Stomach smooth muscle (tissue), 2 donors: ENCODE data around the gene SMYD3.

Experiments used
- H3K27ac ChIP-seq: one replicate; pipeline ENCODE4 v1.7.0; 2013; ENCODE audit warnings: mild to moderate bottlenecking, low read length, inconsistent platforms
- H3K27me3 ChIP-seq, 2 donors: one replicate each; pipeline ENCODE4 v1.7.0; 2013; ENCODE audit warnings: low read length in 2 of 2; ENCODE audit not compliant: insufficient read depth in 2 of 2, control insufficient read depth in 1 of 2
- H3K36me3 ChIP-seq, 2 donors: one replicate each; pipeline ENCODE4 v1.7.0; 2013; ENCODE audit warnings: low read length in 2 of 2; ENCODE audit not compliant: control insufficient read depth in 2 of 2, insufficient read depth in 2 of 2
- H3K4me1 ChIP-seq: one replicate; pipeline ENCODE4 v1.7.0; 2013; ENCODE audit warnings: low read length; ENCODE audit not compliant: control insufficient read depth, insufficient read depth
- H3K4me3 ChIP-seq, 2 donors: one replicate each; pipeline ENCODE4 v1.7.0; 2013; ENCODE audit warnings: low read length in 2 of 2
- H3K9ac ChIP-seq, 2 donors: one replicate each; pipeline ENCODE4 v1.7.0; 2013; ENCODE audit warnings: low read length in 2 of 2, mild to moderate bottlenecking in 1 of 2
- H3K9me3 ChIP-seq, 2 donors: one replicate each; pipeline ENCODE4 v1.7.0; 2013; ENCODE audit warnings: low read length in 2 of 2; ENCODE audit not compliant: control insufficient read depth in 2 of 2
- donor health status: healthy.
- donor health status: Pancreatic carcinoma.

Gene SMYD3

DNA sequence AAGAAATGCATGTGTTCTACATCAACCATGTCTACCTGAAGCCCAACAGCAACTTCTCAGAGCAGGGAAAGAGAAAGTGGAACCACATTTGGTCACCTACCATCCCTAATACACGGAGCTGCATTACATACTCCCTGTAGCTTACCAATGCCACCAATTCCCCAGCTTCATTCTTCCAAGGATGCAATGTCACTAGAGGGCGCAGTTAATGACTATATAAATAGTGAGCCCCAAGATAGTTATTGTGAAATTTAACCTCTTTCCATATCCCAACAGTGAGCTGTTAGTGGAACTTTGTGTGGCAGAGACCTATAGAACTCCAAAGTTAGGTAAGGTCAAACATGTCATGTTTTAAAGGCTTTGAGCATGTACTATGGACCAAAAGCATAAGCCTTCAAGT lies 618.3 kb downstream of the SMYD3 start:
- Histone ChIP-seq H3K36me3 (no peaks in the 10 kb centered on the region), H3K9ac (no peak overlapping the region), H3K4me1 (no peaks in the 10 kb centered on the region), H3K27ac (no peak overlapping the region), H3K4me3 (no peak overlapping the region), H3K9me3 (peaks cover 0 to 3% of the 10 kb centered on the region in 2 donors), H3K27me3 (no peaks in the 10 kb centered on the region)

DNA sequence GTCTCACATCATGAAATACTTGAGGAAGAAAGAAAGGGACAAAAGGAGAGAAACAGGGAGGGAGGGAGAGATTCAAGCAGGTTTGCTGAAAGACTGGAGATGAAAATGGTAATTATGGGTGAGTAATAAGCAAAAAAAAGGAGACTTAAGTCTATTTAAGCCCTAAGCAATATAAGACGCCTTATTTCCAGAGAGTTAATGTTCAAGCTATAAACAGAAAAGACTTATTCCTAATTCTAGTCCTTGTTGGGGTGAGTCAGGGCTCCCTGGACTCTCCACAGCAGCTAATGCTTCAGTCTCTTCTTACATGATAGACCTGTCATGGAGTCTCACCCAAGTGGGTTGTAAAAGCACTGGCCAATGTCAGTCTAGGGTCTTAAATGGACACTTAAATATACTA lies 619.2 kb downstream of the SMYD3 start:
- no peaks in the 10 kb centered on the region for H3K4me1 ChIP-seq
- no peak overlapping the region for H3K27ac ChIP-seq
- H3K9ac ChIP-seq = no peak overlapping the region
- H3K36me3 ChIP-seq = no peaks in the 10 kb centered on the region
- H3K27me3 ChIP-seq = no peaks in the 10 kb centered on the region
- peaks cover 0 to 3% of the 10 kb centered on the region in 2 donors for H3K9me3 ChIP-seq
- H3K4me3 ChIP-seq = no peak overlapping the region

DNA sequence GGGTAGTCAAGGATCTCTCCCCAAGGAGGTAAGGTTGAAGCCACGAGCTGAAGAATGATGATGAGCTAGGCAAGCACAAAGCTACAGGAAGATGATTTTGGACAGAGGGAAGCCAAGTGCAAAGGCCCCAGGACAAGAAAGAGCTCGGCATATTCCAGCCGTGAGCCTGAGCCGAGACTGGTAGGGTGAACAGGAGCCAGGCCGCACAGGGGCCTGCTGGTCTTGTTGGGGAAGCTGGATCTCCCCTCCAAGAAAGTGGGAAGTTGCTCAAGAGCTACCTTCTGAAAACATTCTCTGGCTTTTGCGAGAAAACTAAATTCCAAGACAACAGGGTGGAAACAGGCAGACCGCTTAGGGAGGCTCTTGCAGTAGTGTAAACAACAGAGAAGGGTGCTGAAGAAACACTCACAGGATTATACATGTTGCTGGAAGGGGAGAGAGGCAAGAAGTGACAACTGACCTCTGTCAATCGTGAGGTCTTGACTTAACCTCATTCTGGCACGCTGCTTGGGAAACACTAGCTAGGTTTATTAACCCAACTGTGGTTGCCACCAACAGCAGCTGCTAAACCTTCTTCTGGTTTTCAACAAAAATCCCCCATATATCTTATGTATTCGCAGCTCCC lies 625.2 kb downstream of the SMYD3 start:
- H3K27ac ChIP-seq = no peak overlapping the region
- no peak overlapping the region for H3K4me3 ChIP-seq
- H3K9ac ChIP-seq = no peak overlapping the region
- no peaks in the 10 kb centered on the region for H3K36me3 ChIP-seq
- no peaks in the 10 kb centered on the region for H3K4me1 ChIP-seq
- no peaks in the 10 kb centered on the region for H3K27me3 ChIP-seq
- no peaks in the 10 kb centered on the region for H3K9me3 ChIP-seq

DNA sequence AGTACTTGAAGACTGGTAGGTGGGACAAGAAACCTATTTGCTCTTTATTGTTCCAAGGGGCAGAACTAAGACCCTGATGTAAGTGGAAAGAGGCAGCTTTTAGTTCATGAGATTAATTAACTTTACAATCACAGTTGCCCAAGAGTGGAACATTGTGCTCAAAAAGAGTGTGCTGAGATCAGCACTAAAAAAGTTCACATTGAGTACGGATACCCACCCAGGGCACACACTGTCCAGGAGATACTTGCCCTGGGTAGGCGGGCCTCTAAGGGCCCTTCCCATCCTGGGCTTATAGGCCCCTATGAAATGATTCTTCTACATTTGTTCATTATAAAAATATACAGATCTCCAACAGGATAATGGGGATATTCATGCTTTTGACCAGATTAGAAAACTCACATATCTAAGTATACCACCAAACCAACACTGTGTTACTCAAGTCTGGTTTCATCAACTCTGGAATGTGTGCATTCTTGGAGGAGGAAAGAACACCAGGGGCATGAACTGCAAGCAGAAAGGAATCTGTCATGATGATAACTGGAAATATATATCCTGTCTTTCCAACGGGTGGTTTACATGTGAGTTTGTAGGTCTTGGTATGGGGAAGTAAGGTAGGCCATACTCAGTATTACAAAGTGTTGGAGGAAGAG lies 626.2 kb downstream of the SMYD3 start:
- Histone ChIP-seq H3K27me3 (no peaks in the 10 kb centered on the region), H3K36me3 (no peaks in the 10 kb centered on the region), H3K4me3 (no peak overlapping the region), H3K4me1 (no peaks in the 10 kb centered on the region), H3K27ac (no peak overlapping the region), H3K9ac (no peak overlapping the region), H3K9me3 (no peaks in the 10 kb centered on the region)

DNA sequence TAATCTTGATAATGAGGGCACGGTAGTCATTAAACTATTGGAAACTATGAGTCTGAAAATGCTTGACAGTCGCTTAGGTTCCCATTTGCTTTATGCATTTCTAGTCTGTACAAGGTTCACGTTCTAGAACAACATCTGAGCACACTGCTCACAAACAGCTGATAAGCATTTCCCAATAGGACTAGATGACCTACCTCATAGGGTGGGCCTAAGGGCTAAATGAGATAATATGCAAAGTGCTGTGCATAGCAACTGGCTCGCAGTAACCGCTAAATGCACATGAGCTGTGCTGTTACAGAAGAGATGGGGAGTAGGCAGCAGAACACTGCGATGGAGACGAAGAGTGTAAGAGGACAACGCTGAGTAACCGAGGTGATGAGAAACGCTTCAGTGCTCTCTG lies 628.0 kb downstream of the SMYD3 start:
- Histone ChIP-seq H3K9me3 (no peaks in the 10 kb centered on the region), H3K27ac (no peak overlapping the region), H3K36me3 (no peaks in the 10 kb centered on the region), H3K4me3 (no peak overlapping the region), H3K4me1 (peaks cover 10% of the 10 kb centered on the region), H3K27me3 (no peaks in the 10 kb centered on the region), H3K9ac (no peak overlapping the region)

DNA sequence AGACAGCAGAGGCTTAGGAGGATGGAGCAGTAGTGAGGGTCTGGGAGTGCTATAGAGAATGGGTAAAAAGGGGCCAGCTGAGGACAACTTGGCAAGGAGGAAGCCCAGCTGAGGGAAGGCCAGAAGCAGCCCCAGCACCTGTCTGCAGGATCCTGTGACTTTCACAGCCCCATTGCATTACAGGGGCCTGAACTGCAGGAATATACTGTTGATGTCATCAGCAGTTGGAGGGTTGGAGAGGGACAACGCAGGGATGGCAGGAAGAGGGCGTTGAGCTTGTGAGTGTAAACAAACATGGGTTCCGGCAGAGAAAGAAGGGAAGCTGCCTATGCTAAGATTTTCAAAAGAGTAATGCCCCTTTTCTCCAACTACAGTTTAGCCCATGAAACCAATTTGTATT lies 628.5 kb downstream of the SMYD3 start:
- Histone ChIP-seq H3K27me3 (no peaks in the 10 kb centered on the region), H3K27ac (no peak overlapping the region), H3K36me3 (no peaks in the 10 kb centered on the region), H3K4me1 (peaks cover 13% of the 10 kb centered on the region), H3K9me3 (no peaks in the 10 kb centered on the region), H3K4me3 (no peak overlapping the region), H3K9ac (no peak overlapping the region)

DNA sequence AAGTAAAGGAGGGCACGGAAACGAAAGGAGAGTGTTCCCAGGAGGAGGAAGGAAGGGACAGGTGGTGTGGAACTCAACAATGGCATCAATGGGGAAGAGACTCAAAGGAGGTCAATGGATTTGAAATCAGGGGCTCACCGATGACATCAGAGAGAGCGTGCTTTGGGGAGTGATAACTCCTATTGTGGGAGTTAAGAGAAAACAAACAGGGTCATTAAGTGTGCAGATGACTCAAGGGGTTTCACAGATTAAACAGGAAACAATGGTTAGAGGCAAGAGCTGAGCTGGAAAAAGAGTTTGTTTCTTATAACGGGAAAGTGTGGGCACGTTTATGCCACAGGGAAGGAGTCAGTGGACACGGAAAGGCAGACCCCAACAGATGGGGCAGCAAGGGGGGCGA lies 629.1 kb downstream of the SMYD3 start:
- Histone ChIP-seq H3K27ac (no peak overlapping the region), H3K9ac (no peak overlapping the region), H3K4me3 (no peak overlapping the region)

DNA sequence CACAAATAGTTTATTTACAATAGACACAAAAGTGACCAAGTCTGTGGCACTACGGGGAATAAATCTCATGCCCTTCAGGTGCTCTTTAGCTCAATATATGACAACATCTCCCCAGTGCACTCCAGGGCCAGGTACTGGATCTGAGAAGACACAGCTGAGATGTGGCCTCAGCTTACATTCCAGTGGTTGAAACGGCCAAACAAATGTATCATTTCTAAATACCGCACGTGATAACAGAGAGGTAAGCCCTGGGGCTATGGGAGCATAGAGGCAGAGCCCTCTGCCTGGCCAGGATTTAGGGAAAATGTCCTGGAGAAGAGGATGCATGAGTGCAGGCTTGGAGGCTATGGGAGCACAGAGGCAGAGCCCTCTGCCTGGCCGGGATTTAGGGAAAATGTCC lies 630.5 kb downstream of the SMYD3 start:
- no peaks in the 10 kb centered on the region for H3K36me3 ChIP-seq
- H3K9ac ChIP-seq = no peak overlapping the region
- no peak overlapping the region for H3K4me3 ChIP-seq
- no peak overlapping the region for H3K27ac ChIP-seq
- H3K27me3 ChIP-seq = no peaks in the 10 kb centered on the region
- H3K9me3 ChIP-seq = no peaks in the 10 kb centered on the region
- H3K4me1 ChIP-seq = peaks cover 29% of the 10 kb centered on the region

More for the DNA sequence above, 629.1 kb downstream of the SMYD3 start:
- Histone ChIP-seq H3K36me3 (no peaks in the 10 kb centered on the region), H3K27me3 (no peaks in the 10 kb centered on the region), H3K4me1 (peaks cover 17% of the 10 kb centered on the region), H3K9me3 (no peaks in the 10 kb centered on the region)

DNA sequence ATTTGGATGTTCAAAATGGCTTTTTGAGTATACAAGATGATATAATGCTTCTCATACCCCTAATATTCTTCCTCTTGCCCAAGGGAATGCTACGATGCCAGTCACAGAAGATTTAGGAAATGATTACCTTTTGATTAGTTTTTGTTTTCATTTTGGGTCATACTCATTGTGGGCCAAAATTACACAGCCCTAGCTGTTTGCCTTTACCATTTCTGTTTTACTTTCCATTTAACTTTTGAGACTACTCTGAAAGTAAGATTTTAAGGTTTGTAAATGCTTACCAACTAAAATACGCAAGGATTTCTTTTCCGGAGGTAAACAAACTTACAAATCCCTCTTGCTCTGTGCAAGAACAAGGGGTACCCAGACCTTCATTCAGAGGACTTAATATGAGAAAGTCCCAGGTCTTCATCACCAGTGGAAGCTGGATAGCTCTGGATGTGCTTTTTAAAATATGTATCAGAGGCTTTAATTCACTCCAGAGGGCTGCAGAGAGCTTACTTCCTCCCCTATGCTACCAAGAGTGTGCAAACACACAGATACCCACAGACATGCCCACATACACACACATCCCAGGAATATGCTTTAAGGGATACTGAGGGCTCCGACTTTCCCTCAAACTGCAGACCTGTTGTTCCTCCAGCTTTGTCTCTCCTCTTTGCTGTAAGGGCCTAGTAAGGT lies 631.4 kb downstream of the SMYD3 start:
- H3K27me3 ChIP-seq = no peaks in the 10 kb centered on the region
- H3K27ac ChIP-seq = peak overlapping the region; percentile 53
- no peaks in the 10 kb centered on the region for H3K36me3 ChIP-seq
- H3K9me3 ChIP-seq = no peaks in the 10 kb centered on the region
- peaks cover 33% of the 10 kb centered on the region for H3K4me1 ChIP-seq
- peak overlapping the region in 1 of 2 donors; percentile 31 for H3K9ac ChIP-seq
- H3K4me3 ChIP-seq = no peak overlapping the region

DNA sequence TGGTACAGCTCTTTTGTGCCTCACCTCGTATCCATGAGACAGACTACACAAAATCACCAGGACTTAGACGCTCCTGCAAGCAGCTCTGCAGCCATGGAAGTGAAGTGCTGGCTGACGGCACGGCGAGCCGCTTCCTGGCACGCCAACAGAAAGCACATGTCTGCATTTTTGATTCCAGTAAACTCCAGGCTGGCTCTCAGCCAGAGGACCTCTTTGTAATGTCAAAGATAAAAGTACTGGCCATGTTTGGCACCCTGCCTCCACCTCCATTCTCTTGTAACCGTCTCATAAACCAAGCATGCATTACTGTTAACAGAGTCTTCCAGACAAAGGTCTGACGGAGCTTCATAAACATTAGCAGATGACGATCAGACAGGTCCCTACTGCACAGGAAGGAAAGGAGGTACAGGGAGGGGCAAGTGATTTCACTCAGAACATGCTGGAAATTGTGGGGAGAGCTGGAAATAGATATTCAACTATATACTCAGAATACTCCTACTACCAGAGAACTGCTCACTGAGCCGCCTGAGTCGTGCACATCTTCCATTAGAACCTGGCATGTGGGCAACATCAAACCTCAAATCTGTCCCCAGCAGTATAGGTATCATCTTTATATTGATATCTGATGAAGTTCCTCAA lies 632.0 kb downstream of the SMYD3 start:
- H3K9ac ChIP-seq = peak overlapping the region in 1 of 2 donors; percentile 48
- H3K4me3 ChIP-seq = peak overlapping the region in 1 of 2 donors; percentile 52
- H3K4me1 ChIP-seq = peaks cover 33% of the 10 kb centered on the region
- no peaks in the 10 kb centered on the region for H3K27me3 ChIP-seq
- no peaks in the 10 kb centered on the region for H3K36me3 ChIP-seq
- peak overlapping the region; percentile 53 for H3K27ac ChIP-seq
- no peaks in the 10 kb centered on the region for H3K9me3 ChIP-seq
